ENCODE results near the gene EFHC1. TPM values are rescaled to one million over a fixed set of nuclear protein-coding genes. Genes with fewer than 3 reads are reported as not detected.
A peak's percentile ranks its signal among the peaks of the same experiment; 100 is the strongest.

EFHC1 gene
- total and polyA plus RNA-seq, 4 donors: 3.3 to 11.3 (median 6.9) TPM

DNA sequence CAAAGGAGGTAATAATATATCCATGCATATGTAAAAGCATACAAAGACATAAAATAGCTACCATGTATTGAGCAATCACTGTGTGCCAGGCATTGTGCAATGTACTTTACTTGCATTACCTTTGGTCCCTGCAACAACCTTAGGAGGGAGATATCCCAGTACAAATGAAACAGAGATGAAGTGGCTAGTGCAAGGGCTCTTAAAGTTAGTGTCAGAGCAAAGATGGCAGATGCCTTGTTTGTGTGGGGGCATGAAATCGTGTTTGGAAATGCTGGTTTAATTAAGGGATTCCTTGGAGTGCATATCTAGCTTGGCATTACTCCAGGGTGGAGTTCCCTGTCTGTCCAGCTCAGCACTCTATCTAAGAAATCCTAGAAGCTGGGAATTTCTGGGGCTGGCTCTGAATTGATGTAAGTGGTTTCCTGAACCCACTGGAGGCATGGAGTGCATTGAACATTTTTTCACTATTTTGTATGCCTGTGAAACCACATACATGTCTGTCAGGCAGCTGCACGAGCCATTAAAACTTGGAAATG is 48.4 kb upstream of the EFHC1 start:
- peaks cover 4 to 14% (median 7%) of the 10 kb centered on the region in 4 donors for H3K4me1 ChIP-seq (ENCODE audit: control insufficient read depth in 4 of 4, insufficient read depth in 4 of 4, low read length in 3 of 4)
- DNase-seq (ENCODE audit: low spot score): no peak
- WGBS: 63% methylated on average over 2 of the region's 2 CpGs
- no peak overlapping the region for H3K27ac ChIP-seq (ENCODE audit: low read depth in 1 of 2, low read length in 2 of 2)
- no peaks in the 10 kb centered on the region for H3K9me3 ChIP-seq (ENCODE audit: control insufficient read depth in 4 of 4, low read length in 3 of 4)
- H3K36me3 ChIP-seq (ENCODE audit: control insufficient read depth in 4 of 4, insufficient read depth in 3 of 4, low read depth in 1 of 4, low read length in 3 of 4): no peaks in the 10 kb centered on the region
- H3K27me3 ChIP-seq (ENCODE audit: control insufficient read depth in 4 of 4, insufficient read depth in 4 of 4, low read length in 3 of 4): no peaks in the 10 kb centered on the region
- TF ChIP-seq, protein P1, sequence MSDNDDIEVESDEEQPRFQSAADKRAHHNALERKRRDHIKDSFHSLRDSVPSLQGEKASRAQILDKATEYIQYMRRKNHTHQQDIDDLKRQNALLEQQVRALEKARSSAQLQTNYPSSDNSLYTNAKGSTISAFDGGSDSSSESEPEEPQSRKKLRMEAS (IDR thresholded peaks at IDR 0.05): no peak
- no peak for TF ChIP-seq FOXA2 (IDR thresholded peaks at IDR 0.05)
- no peak for TF ChIP-seq GABPA (IDR thresholded peaks at IDR 0.05 in 1 of 2, conservative IDR thresholded peaks at IDR 0.05 in 1 of 2)
- TF ChIP-seq RXRA (IDR thresholded peaks at IDR 0.05): peak; percentile 54 to 59
- TF ChIP-seq EGR1 (IDR thresholded peaks at IDR 0.05; ENCODE audit: low read depth in 2 of 2): no peak
- TF ChIP-seq HNF4A (conservative IDR thresholded peaks at IDR 0.05): peak; percentile 71 to 76
- peak in 1 of 2 donors; percentile 31 for TF ChIP-seq RAD21 (IDR thresholded peaks at IDR 0.05)
- TF ChIP-seq HNF4G (IDR thresholded peaks at IDR 0.05): peak; percentile 40
- TF ChIP-seq NR2F2 (IDR thresholded peaks at IDR 0.05): no peak
- TF ChIP-seq SP1 (IDR thresholded peaks at IDR 0.05): no peak
- peak in 1 of 2 donors; percentile 31 for TF ChIP-seq JUND (IDR thresholded peaks at IDR 0.05)
- H3K4me3 ChIP-seq (ENCODE audit: low read depth in 1 of 3, low read length in 3 of 3): no peak overlapping the region
- H3K9ac ChIP-seq (ENCODE audit: low read depth in 1 of 2, low read length in 2 of 2): no peak overlapping the region

GRCh38 chr6:52373151-52373690 is 46.9 kb upstream of the EFHC1 start:
- H3K4me1 ChIP-seq (ENCODE audit: control insufficient read depth in 4 of 4, insufficient read depth in 4 of 4, low read length in 3 of 4): peaks cover 4 to 14% (median 7%) of the 10 kb centered on the region in 4 donors
- H3K27me3 ChIP-seq (ENCODE audit: control insufficient read depth in 4 of 4, insufficient read depth in 4 of 4, low read length in 3 of 4): no peaks in the 10 kb centered on the region
- DNase-seq (ENCODE audit: low spot score): no peak
- H3K9me3 ChIP-seq (ENCODE audit: control insufficient read depth in 4 of 4, low read length in 3 of 4): no peaks in the 10 kb centered on the region
- H3K36me3 ChIP-seq (ENCODE audit: control insufficient read depth in 4 of 4, insufficient read depth in 3 of 4, low read depth in 1 of 4, low read length in 3 of 4): no peaks in the 10 kb centered on the region
- no peak for TF ChIP-seq YY1 (IDR thresholded peaks at IDR 0.05)
- no peak for TF ChIP-seq SP1 (IDR thresholded peaks at IDR 0.05)
- no peak for TF ChIP-seq CTCF (IDR thresholded peaks at IDR 0.05; ENCODE audit: low read depth, low read length, missing input control)
- no peak for TF ChIP-seq HNF4A (conservative IDR thresholded peaks at IDR 0.05)
- no peak for TF ChIP-seq FOXA2 (IDR thresholded peaks at IDR 0.05)
- no peak for TF ChIP-seq JUND (IDR thresholded peaks at IDR 0.05)
- TF ChIP-seq GABPA (IDR thresholded peaks at IDR 0.05 in 1 of 2, conservative IDR thresholded peaks at IDR 0.05 in 1 of 2): no peak
- TF ChIP-seq FOXA1 (IDR thresholded peaks at IDR 0.05): no peak
- TF ChIP-seq HNF4G (IDR thresholded peaks at IDR 0.05): no peak
- TF ChIP-seq RAD21 (IDR thresholded peaks at IDR 0.05): no peak
- H3K27ac ChIP-seq (ENCODE audit: low read depth in 1 of 2, low read length in 2 of 2): no peak overlapping the region
- no peak overlapping the region for H3K4me3 ChIP-seq (ENCODE audit: low read depth in 1 of 3, low read length in 3 of 3)
- no peak overlapping the region for H3K9ac ChIP-seq (ENCODE audit: low read depth in 1 of 2, low read length in 2 of 2)
- 96% methylated on average over 5 of the region's 5 CpGs for WGBS

- H3K27me3 ChIP-seq (ENCODE audit: control insufficient read depth in 4 of 4, insufficient read depth in 4 of 4, low read length in 3 of 4): no peaks in the 10 kb centered on the region
- no peak overlapping the region for H3K27ac ChIP-seq (ENCODE audit: low read depth in 1 of 2, low read length in 2 of 2)
- no peaks in the 10 kb centered on the region for H3K36me3 ChIP-seq (ENCODE audit: control insufficient read depth in 4 of 4, insufficient read depth in 3 of 4, low read depth in 1 of 4, low read length in 3 of 4)
- H3K9ac ChIP-seq (ENCODE audit: low read depth in 1 of 2, low read length in 2 of 2): no peak overlapping the region
- no peak for DNase-seq (ENCODE audit: low spot score)
- H3K4me1 ChIP-seq (ENCODE audit: control insufficient read depth in 4 of 4, insufficient read depth in 4 of 4, low read length in 3 of 4): peaks cover 4 to 13% (median 7%) of the 10 kb centered on the region in 4 donors
- WGBS: 95% methylated on average over 4 of the region's 4 CpGs
- H3K9me3 ChIP-seq (ENCODE audit: control insufficient read depth in 4 of 4, low read length in 3 of 4): no peaks in the 10 kb centered on the region
- H3K4me3 ChIP-seq (ENCODE audit: low read depth in 1 of 3, low read length in 3 of 3): no peak overlapping the region
- no peak for TF ChIP-seq EGR1 (IDR thresholded peaks at IDR 0.05; ENCODE audit: low read depth in 2 of 2)
- no peak for TF ChIP-seq RXRA (IDR thresholded peaks at IDR 0.05)
- no peak for TF ChIP-seq SP1 (IDR thresholded peaks at IDR 0.05)
- TF ChIP-seq, protein P1 (IDR thresholded peaks at IDR 0.05): no peak
These were observed 45.9 kb upstream of the EFHC1 start for GRCh38 chr6:52374247-52374646.
